MCF 10A (cell line): ENCODE results near the gene GPR25. TPM values are rescaled to one million over a fixed set of nuclear protein-coding genes. Genes with fewer than 3 reads are reported as not detected.

Source experiments
- BruUV-seq: library from RNA; stranded (reverse); fragments of 400-500 nt; replicated peaks from 2 replicates; lab custom pipeline; 2021; lab: Mats Ljungman, UMichigan
- CTCF ChIA-PET: fragments of 300-600 bp; sonication (Branson Sonifier 250); formaldehyde crosslinking; extraction: SDS; loops from one replicate; lab custom pipeline; 2021; ENCODE audit warnings: antibody characterized with exemption, inconsistent platforms; lab: Yijun Ruan, JAX
- POLR2A ChIA-PET: fragments of 300-600, 350-650 bp; sonication (Branson Sonifier 250); formaldehyde crosslinking; extraction: SDS; loops from one replicate; lab custom pipeline; 2020; ENCODE audit warnings: antibody characterized with exemption, inconsistent platforms; lab: Yijun Ruan, JAX
- DNase-seq: peaks from one replicate; pipeline ENCODE4 v3.0.0-alpha.2; 2018; ENCODE audit not compliant: unreplicated experiment
- H3K27ac Mint-ChIP-seq: one replicate; pipeline ENCODE4 v1.8.0; 2022; ENCODE audit warnings: mild to moderate bottlenecking, low read depth, mixed read lengths; ENCODE audit not compliant: unreplicated experiment
- H3K27me3 Mint-ChIP-seq: one replicate; pipeline ENCODE4 v1.8.0; 2022; ENCODE audit warnings: mixed read lengths; ENCODE audit not compliant: insufficient read depth, unreplicated experiment
- H3K36me3 Mint-ChIP-seq: one replicate; pipeline ENCODE4 v1.8.0; 2022; ENCODE audit warnings: mild to moderate bottlenecking, moderate library complexity, mixed read lengths; ENCODE audit not compliant: insufficient read depth, unreplicated experiment
- H3K4me1 Mint-ChIP-seq: one replicate; pipeline ENCODE4 v1.8.0; 2022; ENCODE audit warnings: mixed read lengths; ENCODE audit not compliant: insufficient read depth, unreplicated experiment
- H3K4me3 Mint-ChIP-seq: one replicate; pipeline ENCODE4 v1.8.0; 2022; ENCODE audit warnings: mild to moderate bottlenecking, moderate library complexity, mixed read lengths; ENCODE audit not compliant: unreplicated experiment
- H3K9me3 Mint-ChIP-seq: one replicate; pipeline ENCODE4 v1.8.0; 2022; ENCODE audit warnings: mixed read lengths; ENCODE audit not compliant: unreplicated experiment
- CTCF ChIP-seq: fragments of 200-600 bp; IDR thresholded peaks from one replicate; pipeline ENCODE4 v1.8.0; 2022; ENCODE audit warnings: antibody characterized with exemption, mild to moderate bottlenecking; ENCODE audit not compliant: unreplicated experiment
- intact Hi-C: fragments of 100-400 bp; cut with micrococcal nuclease; formaldehyde crosslinking; loops from 2 replicates; pipeline ENCODE4 v1.14.1; 2022
- total RNA-seq: library from RNA; stranded (reverse); gene quantifications from 2 replicates; pipeline ENCODE4 v1.2.3, GENCODE V29; 2022

GPR25 gene
- total RNA-seq, 1 experiment from 2014 or later, result 0.68 TPM

GRCh38 chr1:200836213-200836612 is 36.6 kb upstream of the GPR25 start:
- ChIA-PET POLR2A (interaction anchor here (0.6 to 1.7 kb wide), 9 partner anchors 9 to 214 kb away, joined by 3 to 9 read pairs (median 3); partner anchors contain the start of gene DDX59), CTCF (interaction anchor here (0.8 to 9.5 kb wide), 10 partner anchors 11 to 279 kb away, joined by 3 to 84 read pairs (median 5); partner anchors contain the start of gene KIF14)
- DNase-seq, result no peak
- TF ChIP-seq CTCF, result no peak
- no peak overlapping the region for H3K4me3 Mint-ChIP-seq
- no peaks in the 10 kb centered on the region for H3K27me3 Mint-ChIP-seq
- no peaks in the 10 kb centered on the region for H3K9me3 Mint-ChIP-seq
- peaks cover 47% of the 10 kb centered on the region for H3K36me3 Mint-ChIP-seq
- no peak overlapping the region for H3K27ac Mint-ChIP-seq
- BruUV-seq, result no TSS peak
- intact Hi-C loops, result no loop called here
- peaks cover 13% of the 10 kb centered on the region for H3K4me1 Mint-ChIP-seq

GRCh38 chr1:200837931-200838571 is 34.7 kb upstream of the GPR25 start:
- intact Hi-C loops, result loop anchor here (1.0 kb wide), 4 partner anchors 205 to 279 kb away; no protein-coding TSS in a partner anchor
- no peaks in the 10 kb centered on the region for H3K27me3 Mint-ChIP-seq
- CTCF ChIA-PET, result interaction anchor here (0.5 to 9.5 kb wide), 37 partner anchors 10 to 470 kb away, joined by 3 to 84 read pairs (median 3); partner anchors contain the start of gene KIF14
- H3K9me3 Mint-ChIP-seq, result no peaks in the 10 kb centered on the region
- BruUV-seq, result no TSS peak
- peaks cover 50% of the 10 kb centered on the region for H3K36me3 Mint-ChIP-seq
- peaks cover 16% of the 10 kb centered on the region for H3K4me1 Mint-ChIP-seq
- POLR2A ChIA-PET, result interaction anchor here (0.6 to 2.6 kb wide), 8 partner anchors 8 to 280 kb away, joined by 3 to 14 read pairs (median 4); partner anchors contain the start of genes CAMSAP2 and DDX59
- H3K27ac Mint-ChIP-seq, result no peak overlapping the region
- peak; percentile 45 for DNase-seq
- peak; percentile 67 for TF ChIP-seq CTCF
- no peak overlapping the region for H3K4me3 Mint-ChIP-seq

GRCh38 chr1:200838676-200839445 is 33.9 kb upstream of the GPR25 start:
- intact Hi-C loops, result loop anchor here (1.0 kb wide), 3 partner anchors 204 to 280 kb away; no protein-coding TSS in a partner anchor
- ChIA-PET CTCF (interaction anchor here (0.6 to 9.5 kb wide), 23 partner anchors 9 to 471 kb away, joined by 3 to 84 read pairs (median 4); partner anchors contain the start of gene KIF14), POLR2A (interaction anchor here (0.6 to 2.6 kb wide), 6 partner anchors 25 to 281 kb away, joined by 3 to 14 read pairs (median 4); partner anchors contain the start of genes CAMSAP2 and DDX59)
- no peaks in the 10 kb centered on the region for H3K27me3 Mint-ChIP-seq
- H3K36me3 Mint-ChIP-seq, result peaks cover 58% of the 10 kb centered on the region
- no peaks in the 10 kb centered on the region for H3K9me3 Mint-ChIP-seq
- no peak overlapping the region for H3K27ac Mint-ChIP-seq
- H3K4me3 Mint-ChIP-seq, result no peak overlapping the region
- no peak for TF ChIP-seq CTCF
- H3K4me1 Mint-ChIP-seq, result peaks cover 18% of the 10 kb centered on the region
- no peak for DNase-seq
- no TSS peak for BruUV-seq
